Body of pancreas (tissue), 4 donors: ENCODE data around the gene SERPINA6. TPM values are rescaled to one million over a fixed set of nuclear protein-coding genes. Genes with fewer than 3 reads are reported as not detected.

ENCODE experiments used
- ATAC-seq: fragments of 150-250 bp; one replicate; pipeline ENCODE4 v1.9.1; 2016
- DNase-seq, 4 donors: peaks; one replicate each; pipeline ENCODE4 v3.0.0-alpha.2; 2019
- H3K27ac ChIP-seq, 4 donors: fragments of 200-600 bp; sonication (generic); 1 replicate in 3 of 4; 2 replicates in 1 of 4; pipeline versions ENCODE4 v1.5.1 to v1.6.1; 2016 to 2019; ENCODE audit warnings: mild to moderate bottlenecking in 1 of 4, mixed read lengths in 1 of 4, moderate library complexity in 1 of 4
- H3K27me3 ChIP-seq, 2 donors: fragments of 200-600 bp; sonication (generic); one replicate each; pipeline ENCODE4 v1.6.0; 2016; ENCODE audit warnings: mild to moderate bottlenecking in 1 of 2
- H3K36me3 ChIP-seq, 2 donors: fragments of 200-600 bp; sonication (generic); replicated peaks in 1 of 2; 2 replicates each; pipeline ENCODE4 v1.5.1; 2016; ENCODE audit warnings: low read depth in 2 of 2; ENCODE audit not compliant: insufficient read depth in 1 of 2
- H3K4me1 ChIP-seq: fragments of 200-600 bp; sonication (generic); one replicate; pipeline ENCODE4 v1.6.0; 2016
- H3K4me3 ChIP-seq, 2 donors: fragments of 200-600 bp; sonication (generic); 1 replicate in 1 of 2; 2 replicates in 1 of 2; pipeline ENCODE4 v1.5.1; 2016 to 2019
- H3K9me3 ChIP-seq, 3 donors: fragments of 200-600 bp; sonication (generic); 1 replicate in 2 of 3; 2 replicates in 1 of 3; pipeline ENCODE4 v1.5.1; 2016
- POLR2A ChIP-seq, 3 donors: fragments of 450-650 bp; IDR thresholded peaks; one replicate each; pipeline ENCODE4 v1.6.1; 2016; ENCODE audit warnings: antibody characterized with exemption in 3 of 3, mild to moderate bottlenecking in 2 of 3
- WGBS, 2 donors: methylation state at CpG; one replicate each; pipeline ENCODE4 v1.1.5; 2017; 5-methylcytosine and 5-hydroxymethylcytosine counted together
- intact Hi-C: fragments of 100-400 bp; cut with DNase I; formaldehyde crosslinking; loops from one replicate; pipeline ENCODE4 v1.15.1; 2023
- total RNA-seq, 2 donors: library from RNA; depleted of rRNA; stranded (reverse); fragments of >200 nt; gene quantifications; one replicate each; pipeline ENCODE4 v1.1.0, GENCODE V29; 2016
- TF ChIP-seq, protein P1 (sequence below), 7 experiments: fragments of 450-650 bp in 4 of 7; fragments of 200-600 bp in 3 of 7; sonication (generic) in 3 of 7; IDR thresholded peaks; one replicate each; pipeline ENCODE4 v1.5.1; 2016 to 2019; ENCODE audit warnings: antibody characterized with exemption in 7 of 7

The SERPINA6 gene
- total RNA-seq, 2 donors from 2014 or later, result 6.5 to 10.9 TPM

DNA sequence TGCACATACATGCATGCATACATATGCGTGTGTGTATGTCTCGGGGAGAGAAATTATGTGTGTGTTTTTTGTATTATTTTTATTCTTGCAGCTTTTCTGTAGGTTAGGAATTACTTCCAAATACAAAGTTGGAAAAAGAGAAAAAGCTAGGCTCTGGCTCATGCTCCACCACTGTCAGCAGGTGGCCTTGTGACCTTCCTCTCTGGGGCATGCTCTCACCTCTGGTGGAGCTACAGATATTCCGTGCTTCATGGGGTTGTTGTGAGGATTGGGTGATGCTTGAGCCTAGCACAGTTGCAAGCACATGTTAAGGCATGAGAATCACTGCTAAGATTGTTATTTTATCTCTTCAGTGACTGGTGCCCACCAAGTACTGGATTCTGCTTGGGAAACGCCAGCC is 6.7 kb upstream of the SERPINA6 start:
- ATAC-seq (no peak), DNase-seq (no peak)
- H3K9me3 ChIP-seq, result no peaks in the 10 kb centered on the region
- no peak overlapping the region for H3K4me3 ChIP-seq
- TF ChIP-seq, protein P1, sequence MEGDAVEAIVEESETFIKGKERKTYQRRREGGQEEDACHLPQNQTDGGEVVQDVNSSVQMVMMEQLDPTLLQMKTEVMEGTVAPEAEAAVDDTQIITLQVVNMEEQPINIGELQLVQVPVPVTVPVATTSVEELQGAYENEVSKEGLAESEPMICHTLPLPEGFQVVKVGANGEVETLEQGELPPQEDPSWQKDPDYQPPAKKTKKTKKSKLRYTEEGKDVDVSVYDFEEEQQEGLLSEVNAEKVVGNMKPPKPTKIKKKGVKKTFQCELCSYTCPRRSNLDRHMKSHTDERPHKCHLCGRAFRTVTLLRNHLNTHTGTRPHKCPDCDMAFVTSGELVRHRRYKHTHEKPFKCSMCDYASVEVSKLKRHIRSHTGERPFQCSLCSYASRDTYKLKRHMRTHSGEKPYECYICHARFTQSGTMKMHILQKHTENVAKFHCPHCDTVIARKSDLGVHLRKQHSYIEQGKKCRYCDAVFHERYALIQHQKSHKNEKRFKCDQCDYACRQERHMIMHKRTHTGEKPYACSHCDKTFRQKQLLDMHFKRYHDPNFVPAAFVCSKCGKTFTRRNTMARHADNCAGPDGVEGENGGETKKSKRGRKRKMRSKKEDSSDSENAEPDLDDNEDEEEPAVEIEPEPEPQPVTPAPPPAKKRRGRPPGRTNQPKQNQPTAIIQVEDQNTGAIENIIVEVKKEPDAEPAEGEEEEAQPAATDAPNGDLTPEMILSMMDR (IDR thresholded peaks at IDR 0.05), result no peak
- TF ChIP-seq POLR2A (IDR thresholded peaks at IDR 0.05), result no peak
- H3K27me3 ChIP-seq, result no peaks in the 10 kb centered on the region
- H3K36me3 ChIP-seq, result no peaks in the 10 kb centered on the region
- H3K27ac ChIP-seq, result no peak overlapping the region
- intact Hi-C loops, result no loop called here
- H3K4me1 ChIP-seq, result no peaks in the 10 kb centered on the region
- 79 to 85% methylated on average over 4 of the region's 4 CpGs for WGBS, 2 donors

DNA sequence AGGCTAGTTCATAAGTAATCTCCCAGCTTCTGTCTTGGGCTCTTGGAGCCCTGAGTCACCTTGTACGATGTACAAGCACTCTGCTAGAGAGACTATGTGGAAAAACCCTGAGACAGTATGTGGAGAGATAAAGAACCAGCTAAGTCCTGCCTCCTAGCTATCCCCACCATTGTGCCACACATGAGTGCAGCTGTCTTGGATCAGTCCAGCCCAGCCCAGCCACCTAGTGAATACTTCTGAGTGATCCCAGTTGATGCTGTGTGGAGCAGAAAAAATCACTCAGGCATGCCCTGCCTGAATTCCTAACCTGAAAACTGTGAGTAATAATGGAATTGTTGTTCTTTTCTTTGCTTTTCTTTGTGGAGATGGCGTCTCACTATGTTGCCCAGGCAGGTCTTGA is 5.1 kb upstream of the SERPINA6 start:
- no peak overlapping the region for H3K4me3 ChIP-seq
- H3K4me1 ChIP-seq, result no peaks in the 10 kb centered on the region
- H3K27ac ChIP-seq, result no peak overlapping the region
- intact Hi-C loops, result no loop called here
- no peaks in the 10 kb centered on the region for H3K36me3 ChIP-seq
- no peak for DNase-seq
- no peak for TF ChIP-seq POLR2A (IDR thresholded peaks at IDR 0.05)
- TF ChIP-seq, protein P1 (IDR thresholded peaks at IDR 0.05), result no peak
- ATAC-seq, result no peak
- H3K9me3 ChIP-seq, result no peaks in the 10 kb centered on the region
- WGBS, 2 donors, result 79% methylated on average over 2 of the region's 2 CpGs
- no peaks in the 10 kb centered on the region for H3K27me3 ChIP-seq

DNA sequence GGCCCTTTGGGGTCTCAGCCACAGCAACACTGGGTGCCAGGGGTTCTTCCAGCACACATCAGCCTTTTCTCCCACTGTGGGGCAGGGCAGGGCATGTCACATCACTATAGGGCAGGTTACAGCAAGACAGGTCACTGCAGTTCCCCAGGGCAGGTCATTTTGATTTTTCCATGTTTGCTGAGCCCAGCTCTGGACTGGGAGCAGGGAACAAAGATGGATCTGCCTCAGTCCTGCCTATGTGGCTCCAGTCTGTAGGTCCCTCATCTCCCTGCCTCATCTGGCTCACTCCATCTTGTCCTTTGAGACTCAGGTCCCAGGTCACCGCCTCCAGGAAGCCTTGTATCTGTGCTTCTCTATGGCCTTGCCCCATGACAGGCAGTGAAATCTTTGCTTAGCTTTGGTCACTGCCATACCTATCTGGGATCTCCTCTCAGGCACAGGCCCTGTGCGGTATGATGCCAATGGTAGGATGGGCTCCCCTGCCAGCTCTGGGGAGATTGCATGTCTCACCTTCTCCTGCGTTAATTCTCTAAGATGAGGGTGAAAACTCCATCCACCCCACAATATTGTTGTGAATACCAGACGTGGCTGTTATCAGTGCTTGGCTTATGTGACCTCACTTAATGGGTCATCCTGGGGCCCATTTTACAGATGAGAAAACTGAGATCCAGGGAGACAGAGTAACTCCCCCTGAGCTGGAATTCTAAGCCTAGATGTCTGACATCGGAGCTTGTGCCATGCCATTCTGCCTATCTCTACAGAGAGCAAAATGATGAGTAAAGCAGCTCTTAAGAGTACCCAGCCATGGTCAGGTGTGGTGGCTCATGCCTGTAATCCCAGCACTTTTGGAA is 1.5 kb downstream of the SERPINA6 start:
- peak overlapping the region in 3 of 4 donors; percentile 53 to 77 (median 72) for H3K27ac ChIP-seq

DNA sequence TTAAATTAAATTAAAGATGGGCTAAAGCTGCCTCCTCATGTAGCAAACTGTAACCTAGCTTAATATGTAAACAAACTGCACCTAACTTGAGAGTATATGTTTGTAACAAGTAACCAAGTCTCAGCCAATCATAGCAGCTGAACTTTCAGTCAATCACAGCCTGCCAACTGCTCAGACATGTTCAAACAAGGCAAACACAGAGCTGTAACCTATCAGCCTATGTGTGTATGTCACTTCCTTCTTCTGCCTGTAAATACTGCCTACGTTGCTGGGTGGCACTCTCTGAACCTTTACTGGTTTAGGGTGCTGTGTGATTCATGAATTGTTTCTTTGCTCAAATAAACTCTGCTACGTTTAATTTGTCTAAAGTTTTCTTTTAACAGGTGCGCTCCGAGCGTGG is 2.9 kb downstream of the SERPINA6 start:
- Histone ChIP-seq H3K36me3 (no peaks in the 10 kb centered on the region), H3K4me3 (no peak overlapping the region), H3K27ac (peak overlapping the region in 3 of 4 donors; percentile 53 to 77 (median 72)), H3K9me3 (no peaks in the 10 kb centered on the region), H3K4me1 (no peaks in the 10 kb centered on the region), H3K27me3 (no peaks in the 10 kb centered on the region)
- peak; percentile 55 for ATAC-seq
- 32 to 41% methylated on average over 5 of the region's 5 CpGs for WGBS, 2 donors
- TF ChIP-seq, protein P1 (IDR thresholded peaks at IDR 0.05), result no peak
- TF ChIP-seq POLR2A (IDR thresholded peaks at IDR 0.05), result no peak
- peak in 2 of 4 donors; percentile 12 to 22 for DNase-seq
- intact Hi-C loops, result no loop called here

More for the DNA sequence above, 1.5 kb downstream of the SERPINA6 start:
- no peak overlapping the region for H3K4me3 ChIP-seq
- DNase-seq (no peak), ATAC-seq (no peak)
- intact Hi-C loops, result no loop called here
- H3K9me3 ChIP-seq, result no peaks in the 10 kb centered on the region
- TF ChIP-seq, protein P1 (IDR thresholded peaks at IDR 0.05), result no peak
- TF ChIP-seq POLR2A (IDR thresholded peaks at IDR 0.05), result no peak
- H3K4me1 ChIP-seq, result no peaks in the 10 kb centered on the region
- no peaks in the 10 kb centered on the region for H3K27me3 ChIP-seq
- 83 to 100% methylated on average over 1 to 5 of the region's 5 CpGs for WGBS, 2 donors
- H3K36me3 ChIP-seq, result no peaks in the 10 kb centered on the region
